Hematopoietic multipotent progenitor cell treated with erythropoietin and hydrocortisone succinate and interleukin-3 and kit ligand, for 6 days (in vitro differentiated cells): Measurements from ENCODE around the gene SORBS1.
"Not testable (repeated sequence)": the region's sequence is repeated elsewhere in the genome, so short reads cannot be mapped to it uniquely, and the experiment has no call there.

Experiments used
- DNase-seq: peaks from one replicate; pipeline ENCODE4 v3.0.0-alpha.2; 2015

SORBS1 gene

GRCh38 chr10:95480102-95480900 is 80.9 kb downstream of the SORBS1 start:
- DNase-seq: peak; percentile 53

- no peak for DNase-seq
These were observed 82.2 kb downstream of the SORBS1 start for GRCh38 chr10:95478935-95479334.

- DNase-seq: no peak
These were observed 83.0 kb downstream of the SORBS1 start for GRCh38 chr10:95478185-95478584.

DNA sequence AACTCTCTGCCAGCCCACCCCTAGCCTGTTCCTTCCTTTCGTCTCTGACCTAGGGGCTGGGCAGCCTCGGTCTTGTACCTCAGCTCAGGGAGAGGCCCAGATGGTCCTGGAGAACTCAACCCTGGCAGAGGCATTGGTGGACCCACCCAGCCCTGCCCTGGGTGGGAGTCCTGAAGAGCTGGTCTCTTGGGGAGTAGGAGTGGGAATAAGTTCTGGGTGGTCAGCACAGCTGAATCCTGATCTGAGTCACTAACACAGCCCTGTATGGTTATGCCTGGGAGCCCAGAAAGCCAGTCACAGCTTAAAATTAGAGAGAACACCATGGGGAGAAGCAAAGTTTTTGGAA is 84.0 kb downstream of the SORBS1 start:
- DNase-seq: no peak

- no peak for DNase-seq
These were observed 84.5 kb downstream of the SORBS1 start for GRCh38 chr10:95476469-95477174.

- peak; percentile 79 for DNase-seq
These were observed 85.2 kb downstream of the SORBS1 start for GRCh38 chr10:95475827-95476468.

DNA sequence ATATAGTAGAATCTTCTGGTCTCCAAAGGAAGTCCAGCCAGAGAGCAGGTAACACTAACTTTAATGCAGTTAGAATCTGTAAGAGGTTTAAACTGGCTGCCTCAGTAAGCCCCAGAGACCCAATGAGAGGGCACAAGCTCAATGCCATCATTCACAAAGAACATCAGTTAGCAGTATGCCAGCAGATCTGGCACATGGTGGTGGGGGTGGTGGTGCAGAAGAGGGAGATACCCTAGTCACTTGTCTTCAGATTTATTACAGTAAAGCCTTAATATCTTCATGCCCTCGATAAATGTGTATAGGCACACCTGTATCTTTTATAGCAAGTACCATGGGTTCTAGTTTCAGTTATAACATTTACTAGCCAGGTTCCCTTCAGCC is 86.2 kb downstream of the SORBS1 start:
- no peak for DNase-seq

GRCh38 chr10:95474228-95475002 is 86.8 kb downstream of the SORBS1 start:
- no peak for DNase-seq

DNA sequence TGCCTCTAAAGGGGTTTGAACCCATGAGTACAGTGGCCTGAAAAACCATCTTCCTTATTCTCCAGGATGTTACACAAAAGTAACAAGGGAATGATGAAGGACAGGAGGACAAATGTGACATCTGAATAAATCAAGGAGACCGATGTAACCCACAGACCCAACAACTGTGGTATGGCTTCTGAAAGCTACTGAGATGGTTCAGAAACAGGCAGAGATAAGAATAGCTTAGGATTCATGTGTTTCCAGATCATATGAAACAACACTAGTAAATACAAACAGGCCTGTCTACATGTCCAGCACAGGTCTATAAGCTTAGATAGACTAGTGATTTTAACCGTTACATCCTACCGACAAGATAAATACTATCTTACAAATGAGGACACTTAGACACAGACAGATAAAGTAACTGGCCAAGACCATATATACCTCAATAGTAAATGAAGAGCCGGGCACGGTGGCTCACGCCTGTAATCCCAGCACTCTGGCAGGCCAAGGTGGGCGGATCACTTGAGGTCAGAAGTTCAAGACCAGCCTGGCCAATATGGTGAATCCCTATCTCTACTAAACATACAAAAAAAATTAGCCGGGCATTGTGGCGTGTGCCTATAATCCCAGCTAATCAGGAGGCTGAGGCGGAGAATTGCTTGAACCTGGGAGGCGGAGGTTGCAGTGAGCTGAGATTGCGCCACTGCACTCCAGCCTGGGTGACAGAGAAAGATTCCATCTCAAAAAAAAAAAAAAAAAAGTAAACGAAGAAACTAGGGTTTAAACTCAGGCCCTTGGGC is 88.7 kb downstream of the SORBS1 start:
- DNase-seq: no peak

GRCh38 chr10:95469676-95470075 is 91.5 kb downstream of the SORBS1 start:
- no peak for DNase-seq

GRCh38 chr10:95469251-95469650 is 91.9 kb downstream of the SORBS1 start:
- no peak for DNase-seq

DNA sequence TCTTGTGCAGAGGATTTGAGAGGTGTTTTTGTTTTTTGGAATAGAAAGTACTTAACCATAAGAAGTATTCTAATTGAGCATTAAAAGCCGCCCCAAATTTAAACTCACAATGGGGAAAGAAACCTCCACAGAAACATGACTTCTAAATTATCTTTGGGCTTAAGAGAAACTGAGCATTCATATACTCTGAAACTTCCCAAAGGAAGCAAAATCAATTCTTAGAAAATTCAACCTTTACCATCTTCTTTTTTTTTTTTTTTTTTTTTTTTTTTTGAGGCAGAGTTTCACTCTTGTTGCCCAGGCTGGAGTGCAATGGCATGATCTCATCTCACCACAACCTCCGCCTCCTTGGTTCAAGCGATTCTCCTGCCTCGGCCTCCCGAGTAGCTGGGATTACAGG is 93.5 kb downstream of the SORBS1 start:
- not testable (repeated sequence) for DNase-seq

- peak; percentile 83 for DNase-seq
These were observed 94.0 kb downstream of the SORBS1 start for GRCh38 chr10:95467162-95467599.

- DNase-seq: no peak
These were observed 94.7 kb downstream of the SORBS1 start for GRCh38 chr10:95466436-95466835.

- no peak for DNase-seq
These were observed 96.9 kb downstream of the SORBS1 start for GRCh38 chr10:95464280-95464679.

DNA sequence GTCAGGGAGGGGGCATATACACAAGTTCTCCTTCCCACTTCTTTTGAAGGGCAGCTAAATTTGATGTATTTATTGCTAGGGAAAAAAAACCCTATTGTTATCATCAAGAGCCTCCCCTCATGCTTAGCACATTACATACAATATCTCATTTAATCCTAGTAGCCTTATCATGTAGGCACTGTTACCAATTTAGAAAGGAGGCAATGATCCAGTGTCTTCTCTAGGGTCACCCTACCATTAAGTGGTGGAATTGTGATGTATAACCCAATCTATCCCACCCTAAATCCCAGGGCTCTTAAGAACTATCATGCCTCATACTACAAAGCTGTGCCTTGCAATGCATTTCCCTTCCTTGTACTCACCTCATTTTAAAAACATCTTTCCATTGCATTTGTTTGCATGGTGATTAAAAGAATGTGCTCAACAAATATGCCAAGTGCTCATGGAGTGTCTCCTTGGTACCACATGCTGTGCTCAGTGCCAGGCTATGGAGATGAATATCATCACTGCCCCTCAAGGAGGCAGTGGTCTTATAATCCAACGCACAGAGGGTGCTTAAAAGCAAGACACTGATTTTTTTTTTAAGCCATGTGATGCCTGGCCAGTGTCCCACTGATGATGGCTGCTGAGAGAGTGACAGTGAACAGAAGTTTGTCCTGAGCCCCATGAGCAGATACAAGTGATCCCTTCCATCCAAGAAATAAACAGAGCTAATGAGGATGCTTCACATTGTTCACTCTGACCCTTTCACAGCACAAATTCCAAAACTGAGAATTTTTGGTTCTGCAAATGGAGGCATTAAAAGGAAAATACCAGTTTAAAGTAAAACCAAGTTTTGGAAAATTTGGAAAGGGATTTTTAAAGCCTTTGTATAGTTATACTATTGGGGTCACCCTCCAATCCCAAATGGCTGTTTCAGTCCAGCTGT is 98.2 kb downstream of the SORBS1 start:
- no peak for DNase-seq

DNA sequence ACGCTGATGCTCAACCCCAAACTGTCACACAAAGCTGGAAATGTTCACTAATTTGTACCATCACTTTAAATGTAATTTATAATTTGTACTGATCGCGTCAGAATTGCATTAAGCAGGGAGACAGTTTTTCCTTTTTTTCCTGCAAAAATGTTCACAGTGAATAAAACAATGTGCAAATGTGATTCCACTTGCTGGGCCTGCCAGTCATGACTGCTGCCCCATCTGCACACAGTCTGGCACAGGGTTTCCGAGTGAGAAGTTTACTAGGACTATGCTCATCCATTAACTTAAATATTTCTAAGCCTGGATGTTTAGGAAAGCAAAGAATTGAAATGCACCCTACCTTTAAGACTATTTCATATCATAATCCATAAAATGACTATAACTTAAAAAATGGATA is 99.6 kb downstream of the SORBS1 start:
- DNase-seq: no peak

DNA sequence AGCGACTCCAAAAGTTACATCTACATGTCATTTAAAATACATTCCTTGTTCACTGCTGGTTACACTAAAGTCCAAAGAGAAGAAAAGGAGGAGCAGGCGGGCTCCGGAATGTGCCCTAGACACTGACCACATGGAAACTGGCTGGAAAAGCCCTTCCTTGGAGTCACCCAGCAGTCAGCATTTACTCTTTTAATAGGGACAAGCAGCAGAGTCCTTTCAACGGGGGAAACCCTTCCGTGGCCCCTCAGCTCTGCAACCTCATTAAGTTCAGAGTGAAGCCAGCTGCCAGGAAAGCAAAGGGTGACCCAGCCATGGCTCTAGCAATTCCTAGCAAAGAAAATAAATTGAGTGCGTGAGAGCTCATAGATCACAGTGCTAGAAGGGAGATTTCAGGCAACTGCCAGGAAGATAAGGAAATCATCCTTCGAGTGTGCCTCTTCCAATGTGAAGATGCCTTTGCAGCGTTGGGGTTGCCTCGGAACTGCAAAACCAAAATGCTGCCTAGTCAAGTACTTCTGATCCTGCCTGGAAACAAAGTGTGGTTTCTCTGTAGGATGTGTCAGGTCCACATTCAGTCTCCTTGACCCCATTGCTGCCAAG is 101.6 kb downstream of the SORBS1 start:
- DNase-seq: no peak

- DNase-seq: no peak
These were observed 102.3 kb downstream of the SORBS1 start for GRCh38 chr10:95458871-95459270.

DNA sequence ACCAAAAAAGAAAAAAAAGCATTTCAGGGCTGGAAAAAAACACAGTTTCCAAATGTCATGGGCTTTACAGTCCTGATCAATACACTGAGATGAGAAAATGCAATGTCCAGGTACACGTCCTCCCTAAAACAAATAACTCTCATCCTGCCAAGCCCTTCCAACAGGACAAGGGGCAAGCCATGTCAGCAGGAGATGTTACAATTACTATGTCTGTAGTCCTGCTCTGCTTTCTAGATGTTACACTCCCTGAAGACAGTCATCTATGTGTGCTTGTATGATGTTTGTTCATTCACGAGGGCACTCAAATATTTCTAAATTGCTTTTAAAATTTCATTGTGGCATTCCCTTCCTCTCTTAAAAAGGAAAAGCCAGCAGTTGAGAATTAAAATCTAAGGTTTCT is 103.2 kb downstream of the SORBS1 start:
- DNase-seq: no peak
